Immature natural killer cell (primary cell): ENCODE results near the gene RPSA. TPM values are rescaled to one million over a fixed set of nuclear protein-coding genes. Genes with fewer than 3 reads are reported as not detected.
A peak's percentile ranks its signal among the peaks of the same experiment; 100 is the strongest.
"Not testable (repeated sequence)": the region's sequence is repeated elsewhere in the genome, so short reads cannot be mapped to it uniquely, and the experiment has no call there.

Experiments
- DNase-seq, 3 donors: peaks; one replicate each; pipeline ENCODE4 v3.0.0; 2022; ENCODE audit warnings: mixed read lengths in 1 of 3
- H3K27ac Mint-ChIP-seq, 6 donors: one replicate each; pipeline ENCODE4 v1.8.0; 2020; ENCODE audit warnings: mixed read lengths in 6 of 6, mild to moderate bottlenecking in 5 of 6, inconsistent platforms in 4 of 6, moderate library complexity in 3 of 6
- H3K27me3 Mint-ChIP-seq, 3 donors: one replicate each; pipeline ENCODE4 v1.8.0; 2020 to 2021; ENCODE audit warnings: low read depth in 3 of 3, mild to moderate bottlenecking in 3 of 3, mixed read lengths in 3 of 3, moderate library complexity in 3 of 3, inconsistent platforms in 1 of 3
- H3K36me3 Mint-ChIP-seq, 3 donors: one replicate each; pipeline ENCODE4 v1.8.0; 2020; ENCODE audit warnings: mixed read lengths in 3 of 3, inconsistent platforms in 2 of 3, mild to moderate bottlenecking in 2 of 3
- H3K4me1 Mint-ChIP-seq, 2 donors: one replicate each; pipeline ENCODE4 v1.8.0; 2020; ENCODE audit warnings: inconsistent platforms in 2 of 2, mild to moderate bottlenecking in 2 of 2, mixed read lengths in 2 of 2, moderate library complexity in 1 of 2
- H3K4me3 Mint-ChIP-seq, 5 donors: one replicate each; pipeline ENCODE4 v1.8.0; 2020; ENCODE audit warnings: mild to moderate bottlenecking in 5 of 5, mixed read lengths in 5 of 5, inconsistent platforms in 3 of 5, moderate library complexity in 3 of 5
- H3K9me3 Mint-ChIP-seq, 6 donors: one replicate each; pipeline ENCODE4 v1.8.0; 2020; ENCODE audit warnings: mild to moderate bottlenecking in 6 of 6, mixed read lengths in 6 of 6, inconsistent platforms in 4 of 6, moderate library complexity in 3 of 6
- polyA plus RNA-seq, 3 donors: library from polyadenylated mRNA; unstranded; fragments of 300-500 nt; fragmentation: Illumina TruSeq; gene quantifications; one replicate each; pipeline ENCODE4 v1.2.3, GENCODE V29; 2021

The RPSA gene
- polyA plus RNA-seq, 3 donors from 2014 or later: 496 to 820 (median 547) TPM

GRCh38 chr3:39415983-39416382, 9.5 kb downstream of the RPSA start:
- H3K27me3 Mint-ChIP-seq: peaks cover 1 to 6% (median 2%) of the 10 kb centered on the region in 3 donors
- H3K4me3 Mint-ChIP-seq: no peak overlapping the region
- peaks cover 6 to 39% (median 26%) of the 10 kb centered on the region in 3 donors for H3K36me3 Mint-ChIP-seq
- DNase-seq: no peak
- H3K27ac Mint-ChIP-seq: peak overlapping the region in 2 of 6 donors; percentile 30 to 57
- no peaks in the 10 kb centered on the region for H3K9me3 Mint-ChIP-seq
- peaks cover 6 to 21% of the 10 kb centered on the region in 2 donors for H3K4me1 Mint-ChIP-seq

GRCh38 chr3:39416998-39417397, 10.5 kb downstream of the RPSA start:
- DNase-seq, H3K9me3 Mint-ChIP-seq, H3K4me3 Mint-ChIP-seq, H3K27ac Mint-ChIP-seq, H3K27me3 Mint-ChIP-seq: not testable (repeated sequence)
- H3K4me1 Mint-ChIP-seq: peaks cover 0 to 11% of the 10 kb centered on the region in 2 donors
- peaks cover 10 to 34% (median 17%) of the 10 kb centered on the region in 3 donors for H3K36me3 Mint-ChIP-seq

DNA sequence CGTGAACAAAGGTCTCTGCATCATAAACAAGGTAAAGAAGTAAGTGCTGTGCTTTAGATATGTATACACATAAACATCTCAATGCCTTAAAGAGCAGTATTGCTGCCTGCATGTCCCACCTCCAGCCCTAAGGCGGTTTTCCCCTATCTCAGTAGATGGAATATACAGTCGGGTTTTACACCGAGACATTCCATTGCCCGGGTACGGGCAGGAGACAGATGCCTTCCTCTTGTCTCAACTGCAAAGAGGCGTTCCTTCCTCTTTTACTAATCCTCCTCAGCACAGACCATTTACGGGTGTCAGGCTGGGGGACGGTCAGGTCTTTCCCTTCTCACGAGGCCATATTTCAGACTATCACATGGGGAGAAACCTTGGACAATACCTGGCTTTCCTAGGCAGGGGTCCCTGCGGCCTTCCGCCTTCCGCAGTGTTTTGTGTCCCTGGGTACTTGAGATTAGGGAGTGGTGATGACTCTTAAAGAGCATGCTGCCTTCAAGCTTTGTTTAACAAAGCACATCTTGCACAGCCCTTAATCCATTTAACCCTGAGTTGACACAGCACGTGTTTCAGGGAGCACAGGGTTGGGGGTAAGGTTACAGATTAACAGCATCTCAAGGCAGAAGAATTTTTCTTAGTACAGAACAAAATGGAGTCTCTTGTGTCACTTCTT, 12.2 kb downstream of the RPSA start:
- not testable (repeated sequence) for H3K9me3 Mint-ChIP-seq

DNA sequence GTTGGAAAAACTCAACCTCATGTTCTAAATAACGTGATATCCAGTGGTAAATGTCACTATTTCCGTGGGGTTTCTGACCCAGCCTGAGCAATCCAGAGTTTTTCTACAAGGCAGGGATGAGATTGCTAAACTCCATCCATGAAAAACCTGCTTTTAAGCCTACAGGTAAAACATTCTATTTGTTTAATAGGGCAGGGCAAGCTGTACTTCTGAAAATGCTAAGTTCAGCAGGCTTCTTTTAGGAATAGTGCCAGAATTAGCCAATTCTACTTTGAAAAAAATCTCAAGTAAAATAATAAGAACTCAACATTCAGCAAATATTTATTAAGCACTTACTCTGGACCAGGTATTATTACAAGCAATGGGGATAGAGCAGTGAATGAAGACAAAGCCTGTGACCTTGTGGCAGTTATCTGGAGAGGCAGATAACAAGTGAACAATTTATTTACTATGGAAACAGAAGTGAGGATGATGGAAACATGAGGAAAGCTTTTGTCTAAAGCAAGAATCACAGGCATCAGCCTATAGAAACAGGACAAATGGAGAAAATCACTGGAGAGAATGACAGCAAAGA, 13.3 kb downstream of the RPSA start:
- Mint-ChIP-seq H3K4me1 (peaks cover 0 to 2% of the 10 kb centered on the region in 2 donors), H3K9me3 (no peaks in the 10 kb centered on the region), H3K36me3 (peaks cover 2 to 10% (median 8%) of the 10 kb centered on the region in 3 donors), H3K27me3 (peaks cover 1 to 3% (median 2%) of the 10 kb centered on the region in 3 donors), H3K4me3 (no peak overlapping the region), H3K27ac (no peak overlapping the region)
- no peak for DNase-seq

More for the DNA sequence above, 12.2 kb downstream of the RPSA start:
- H3K4me3 Mint-ChIP-seq, DNase-seq, H3K27me3 Mint-ChIP-seq, H3K27ac Mint-ChIP-seq, H3K4me1 Mint-ChIP-seq: not testable (repeated sequence)
- peaks cover 5 to 17% (median 10%) of the 10 kb centered on the region in 3 donors for H3K36me3 Mint-ChIP-seq

DNA sequence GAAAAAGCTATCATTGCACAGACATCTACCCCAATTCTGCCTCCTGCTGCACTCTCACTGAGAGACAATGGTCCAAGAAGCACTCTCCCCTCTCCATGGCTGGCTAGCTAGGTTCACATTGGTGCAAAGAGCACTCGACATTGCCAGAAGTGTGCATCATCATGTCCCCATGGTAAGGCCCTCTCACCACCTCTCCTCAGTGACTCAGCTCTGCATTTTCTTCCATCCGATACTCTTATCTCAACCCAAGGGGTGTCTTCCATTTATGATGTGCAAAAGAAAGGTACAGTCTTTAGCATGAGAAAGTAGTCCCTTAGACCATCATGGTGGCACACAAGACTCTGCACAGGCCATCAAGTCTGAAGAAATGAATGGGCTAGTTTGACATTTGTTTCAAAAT, 14.0 kb downstream of the RPSA start:
- H3K4me1 Mint-ChIP-seq: no peaks in the 10 kb centered on the region
- peaks cover 0 to 10% (median 6%) of the 10 kb centered on the region in 3 donors for H3K36me3 Mint-ChIP-seq
- no peaks in the 10 kb centered on the region for H3K9me3 Mint-ChIP-seq
- H3K4me3 Mint-ChIP-seq: no peak overlapping the region
- no peak for DNase-seq
- H3K27ac Mint-ChIP-seq: no peak overlapping the region
- peaks cover 1 to 3% (median 2%) of the 10 kb centered on the region in 3 donors for H3K27me3 Mint-ChIP-seq

GRCh38 chr3:39423436-39423970, 17.0 kb downstream of the RPSA start:
- Mint-ChIP-seq H3K4me3 (no peak overlapping the region), H3K27me3 (no peaks in the 10 kb centered on the region), H3K27ac (no peak overlapping the region), H3K4me1 (no peaks in the 10 kb centered on the region), H3K36me3 (peaks cover 0 to 10% (median 6%) of the 10 kb centered on the region in 3 donors), H3K9me3 (no peaks in the 10 kb centered on the region)
- DNase-seq: no peak

DNA sequence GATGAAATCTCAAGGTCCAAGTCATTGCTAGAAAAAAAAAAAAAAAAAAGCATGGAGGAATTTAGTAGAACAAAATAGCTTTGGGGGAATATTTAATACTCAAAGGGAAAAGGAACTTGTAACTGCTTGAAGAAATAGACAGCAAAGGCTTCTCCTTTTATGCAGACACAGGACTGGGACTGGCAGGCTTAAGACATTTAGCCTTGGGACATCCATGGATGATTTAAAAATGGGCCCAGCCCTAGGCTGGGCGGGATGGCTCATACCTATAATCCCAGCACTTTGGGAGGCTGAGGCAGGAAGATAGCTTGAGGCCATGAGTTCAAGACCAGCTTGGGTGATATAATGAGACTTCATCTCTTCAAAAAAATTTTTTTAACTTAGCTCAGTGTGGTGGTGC, 19.8 kb downstream of the RPSA start:
- DNase-seq: no peak
- Mint-ChIP-seq H3K36me3 (peaks cover 0 to 2% (median 1%) of the 10 kb centered on the region in 3 donors), H3K4me1 (no peaks in the 10 kb centered on the region), H3K9me3 (peaks cover 0 to 3% (median 0%) of the 10 kb centered on the region in 6 donors), H3K27ac (no peak overlapping the region), H3K4me3 (no peak overlapping the region), H3K27me3 (peaks cover 2 to 6% (median 4%) of the 10 kb centered on the region in 3 donors)

DNA sequence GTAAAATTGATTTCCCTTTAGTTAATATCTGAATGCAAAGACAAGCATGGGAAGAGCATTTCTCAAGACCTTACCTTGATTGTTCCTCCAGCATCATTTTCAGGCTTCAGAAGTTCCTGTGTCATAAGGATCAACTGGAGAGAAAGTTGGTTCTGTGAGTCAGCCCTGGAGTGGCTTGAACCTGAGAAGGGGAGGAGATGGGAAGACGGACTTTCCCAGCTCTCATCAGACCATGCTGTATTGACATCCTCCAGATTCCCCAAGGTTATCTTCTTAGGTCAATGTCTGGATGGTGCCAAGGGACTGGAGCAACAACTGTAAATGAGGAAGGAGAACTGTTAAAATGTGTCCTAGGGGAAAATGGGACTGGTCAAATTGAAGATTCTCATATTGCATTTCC, 21.0 kb downstream of the RPSA start:
- no peaks in the 10 kb centered on the region for H3K4me1 Mint-ChIP-seq
- DNase-seq: no peak
- no peaks in the 10 kb centered on the region for H3K36me3 Mint-ChIP-seq
- H3K27me3 Mint-ChIP-seq: peaks cover 2 to 6% (median 4%) of the 10 kb centered on the region in 3 donors
- H3K9me3 Mint-ChIP-seq: peaks cover 0 to 3% (median 0%) of the 10 kb centered on the region in 6 donors
- no peak overlapping the region for H3K27ac Mint-ChIP-seq
- H3K4me3 Mint-ChIP-seq: no peak overlapping the region

GRCh38 chr3:39428745-39429201, 22.3 kb downstream of the RPSA start:
- no peak for DNase-seq
- H3K4me1 Mint-ChIP-seq: no peaks in the 10 kb centered on the region
- H3K9me3 Mint-ChIP-seq: peaks cover 0 to 3% (median 0%) of the 10 kb centered on the region in 6 donors
- H3K36me3 Mint-ChIP-seq: no peaks in the 10 kb centered on the region
- peaks cover 2 to 6% (median 4%) of the 10 kb centered on the region in 3 donors for H3K27me3 Mint-ChIP-seq
- H3K4me3 Mint-ChIP-seq: no peak overlapping the region
- H3K27ac Mint-ChIP-seq: no peak overlapping the region

GRCh38 chr3:39429466-39429865, 22.9 kb downstream of the RPSA start:
- DNase-seq: no peak
- peaks cover 0 to 3% (median 0%) of the 10 kb centered on the region in 6 donors for H3K9me3 Mint-ChIP-seq
- H3K27me3 Mint-ChIP-seq: peaks cover 2 to 6% (median 4%) of the 10 kb centered on the region in 3 donors
- no peak overlapping the region for H3K4me3 Mint-ChIP-seq
- H3K36me3 Mint-ChIP-seq: no peaks in the 10 kb centered on the region
- no peak overlapping the region for H3K27ac Mint-ChIP-seq
- no peaks in the 10 kb centered on the region for H3K4me1 Mint-ChIP-seq

- Mint-ChIP-seq H3K9me3 (peaks cover 0 to 3% (median 0%) of the 10 kb centered on the region in 6 donors), H3K4me1 (no peaks in the 10 kb centered on the region), H3K4me3 (no peak overlapping the region), H3K36me3 (no peaks in the 10 kb centered on the region), H3K27ac (no peak overlapping the region), H3K27me3 (peaks cover 2 to 6% (median 4%) of the 10 kb centered on the region in 3 donors)
- no peak for DNase-seq
Observed at GRCh38 chr3:39432342-39432741, 25.8 kb downstream of the RPSA start.

GRCh38 chr3:39433642-39434041, 27.1 kb downstream of the RPSA start:
- Mint-ChIP-seq H3K27ac (no peak overlapping the region), H3K27me3 (peaks cover 2 to 6% (median 4%) of the 10 kb centered on the region in 3 donors), H3K36me3 (no peaks in the 10 kb centered on the region), H3K4me3 (no peak overlapping the region), H3K4me1 (no peaks in the 10 kb centered on the region), H3K9me3 (peaks cover 0 to 3% (median 0%) of the 10 kb centered on the region in 6 donors)
- DNase-seq: no peak

- no peaks in the 10 kb centered on the region for H3K36me3 Mint-ChIP-seq
- no peak overlapping the region for H3K27ac Mint-ChIP-seq
- H3K9me3 Mint-ChIP-seq: peaks cover 0 to 3% (median 0%) of the 10 kb centered on the region in 6 donors
- no peak for DNase-seq
- peaks cover 2 to 4% (median 3%) of the 10 kb centered on the region in 3 donors for H3K27me3 Mint-ChIP-seq
- no peaks in the 10 kb centered on the region for H3K4me1 Mint-ChIP-seq
- H3K4me3 Mint-ChIP-seq: no peak overlapping the region
Observed at GRCh38 chr3:39434574-39434973, 28.1 kb downstream of the RPSA start.
